AG09319 (cell line): Measurements from ENCODE around the gene SPON2.

Experiments
- DNase-seq: peaks from one replicate; pipeline ENCODE4 v3.0.0-alpha.2; 2010; ENCODE audit warnings: low read depth; ENCODE audit errors: extremely low read depth
- TF ChIP-seq, protein P1 (sequence below): IDR thresholded peaks from 2 replicates; pipeline ENCODE4 v1.5.1; 2011; ENCODE audit warnings: low read depth, mild to moderate bottlenecking, inconsistent platforms, low read length, moderate library complexity

Gene SPON2

GRCh38 chr4:1203026-1203616, 30.7 kb upstream of the SPON2 start:
- DNase-seq, result no peak
- TF ChIP-seq, protein P1, sequence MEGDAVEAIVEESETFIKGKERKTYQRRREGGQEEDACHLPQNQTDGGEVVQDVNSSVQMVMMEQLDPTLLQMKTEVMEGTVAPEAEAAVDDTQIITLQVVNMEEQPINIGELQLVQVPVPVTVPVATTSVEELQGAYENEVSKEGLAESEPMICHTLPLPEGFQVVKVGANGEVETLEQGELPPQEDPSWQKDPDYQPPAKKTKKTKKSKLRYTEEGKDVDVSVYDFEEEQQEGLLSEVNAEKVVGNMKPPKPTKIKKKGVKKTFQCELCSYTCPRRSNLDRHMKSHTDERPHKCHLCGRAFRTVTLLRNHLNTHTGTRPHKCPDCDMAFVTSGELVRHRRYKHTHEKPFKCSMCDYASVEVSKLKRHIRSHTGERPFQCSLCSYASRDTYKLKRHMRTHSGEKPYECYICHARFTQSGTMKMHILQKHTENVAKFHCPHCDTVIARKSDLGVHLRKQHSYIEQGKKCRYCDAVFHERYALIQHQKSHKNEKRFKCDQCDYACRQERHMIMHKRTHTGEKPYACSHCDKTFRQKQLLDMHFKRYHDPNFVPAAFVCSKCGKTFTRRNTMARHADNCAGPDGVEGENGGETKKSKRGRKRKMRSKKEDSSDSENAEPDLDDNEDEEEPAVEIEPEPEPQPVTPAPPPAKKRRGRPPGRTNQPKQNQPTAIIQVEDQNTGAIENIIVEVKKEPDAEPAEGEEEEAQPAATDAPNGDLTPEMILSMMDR, result no peak

- TF ChIP-seq, protein P1, result no peak
These were observed 30.2 kb upstream of the SPON2 start for GRCh38 chr4:1202526-1203011.

DNA sequence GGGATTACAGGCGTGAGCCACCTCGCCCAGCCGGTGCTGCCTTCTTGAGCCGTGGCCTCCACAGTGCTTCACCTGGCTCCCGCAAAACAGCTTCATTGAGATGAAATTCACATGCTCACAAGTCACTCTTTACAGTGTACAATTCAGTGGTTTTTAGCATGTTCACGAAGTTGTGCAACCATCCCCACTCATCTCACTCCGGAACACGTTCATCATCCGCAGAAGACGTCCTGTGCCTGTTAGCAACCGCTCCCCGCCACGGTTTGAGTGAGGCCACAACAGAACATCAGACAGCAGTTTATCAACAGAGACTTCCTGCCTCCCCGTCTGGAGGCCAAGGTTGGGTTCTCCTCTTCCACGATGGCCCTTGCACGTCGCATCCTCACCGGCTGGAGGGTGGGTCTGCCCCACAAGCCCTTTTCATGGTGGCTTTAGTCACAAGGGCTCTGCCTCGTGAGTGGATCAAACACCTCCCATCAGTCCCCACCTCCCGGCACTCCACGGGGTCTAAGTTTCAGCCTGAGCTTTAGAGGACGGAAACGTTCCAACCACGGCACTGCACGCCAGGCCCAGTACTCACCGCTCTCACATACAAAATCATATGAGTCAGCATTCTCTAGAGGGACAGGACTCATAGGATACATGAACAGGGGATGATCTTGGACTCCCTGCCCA, 29.6 kb upstream of the SPON2 start:
- no peak for DNase-seq
- TF ChIP-seq, protein P1, result no peak

More at GRCh38 chr4:1202526-1203011, 30.2 kb upstream of the SPON2 start:
- DNase-seq, result no peak

- peak; percentile 61 for DNase-seq
- TF ChIP-seq, protein P1, result no peak
These were observed 28.1 kb upstream of the SPON2 start for GRCh38 chr4:1200425-1201035.

- no peak for DNase-seq
- TF ChIP-seq, protein P1, result no peak
These were observed 27.4 kb upstream of the SPON2 start for GRCh38 chr4:1199556-1200331.

DNA sequence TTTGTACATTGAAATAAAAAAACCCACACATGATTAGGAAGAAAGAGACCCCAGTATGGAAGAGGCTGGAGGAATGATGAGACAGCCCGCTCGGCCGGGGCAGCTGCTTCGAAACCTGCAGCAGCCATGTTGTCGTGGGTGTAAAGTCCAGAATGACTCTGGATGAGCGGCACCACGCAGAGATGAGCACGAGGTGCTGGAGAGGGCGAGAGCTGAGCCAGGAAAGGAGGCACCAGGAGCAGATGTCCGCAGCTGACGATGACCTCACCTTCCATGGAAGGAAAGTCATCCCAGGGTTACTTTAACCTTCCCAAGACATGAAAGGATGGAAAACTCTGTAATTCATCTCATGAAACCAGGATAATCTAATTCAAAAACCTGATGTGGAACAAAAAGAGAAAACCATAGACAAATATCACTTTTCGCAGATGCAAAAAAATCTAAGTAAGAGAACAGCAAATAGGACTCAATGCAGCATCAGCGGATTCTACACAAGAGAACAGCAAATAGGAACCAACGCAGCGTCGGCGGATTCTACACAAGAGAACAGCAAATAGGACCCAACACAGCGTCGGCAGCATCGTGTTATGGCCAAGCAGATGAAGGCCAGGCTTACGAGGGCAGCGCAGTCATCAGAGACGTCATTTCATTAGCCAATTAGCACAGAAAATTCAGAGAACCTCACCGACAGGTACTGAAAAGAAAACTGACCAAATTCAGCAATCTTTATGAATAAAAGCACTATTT, 25.9 kb upstream of the SPON2 start:
- TF ChIP-seq, protein P1, result no peak
- DNase-seq, result no peak
